Measurements from ENCODE around the gene KCNAB1.

DNA sequence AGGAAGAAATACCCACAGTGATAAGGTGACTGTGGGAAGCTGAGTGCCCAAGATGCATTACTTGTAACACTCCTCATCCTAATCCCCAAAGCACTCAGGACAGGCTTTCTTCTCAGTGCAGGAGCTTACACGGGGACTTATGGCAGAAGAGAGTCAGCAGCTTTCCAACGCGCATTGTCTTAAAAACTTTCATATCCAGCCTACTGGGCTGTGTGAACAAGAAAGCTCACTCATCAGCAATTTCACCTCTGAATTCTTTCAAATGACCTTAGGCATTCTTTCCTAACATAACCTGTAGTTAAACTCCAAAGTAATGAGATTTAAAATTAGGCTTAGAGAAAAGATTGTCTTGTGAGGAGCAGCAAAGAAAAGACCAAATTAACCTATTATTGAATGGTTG lies 132.3 kb downstream of the KCNAB1 start:
- TF ChIP-seq EP300 (IDR thresholded peaks at IDR 0.05) (no peak), POLR2A (IDR thresholded peaks at IDR 0.05) (no peak)

All from suprapubic skin (tissue), 2 donors.